Gastrocnemius medialis (tissue), 4 donors: ENCODE measurements around the gene CFAP299. TPM values are rescaled to one million over a fixed set of nuclear protein-coding genes. Genes with fewer than 3 reads are reported as not detected.
"Not testable (repeated sequence)": the region's sequence is repeated elsewhere in the genome, so short reads cannot be mapped to it uniquely, and the experiment has no call there.

Experiments
- ATAC-seq, 2 donors: fragments of 150-250 bp; one replicate each; pipeline ENCODE4 v1.9.1; 2016
- DNase-seq, 2 donors: peaks; one replicate each; pipeline ENCODE4 v3.0.0-alpha.2; 2019
- H3K27ac ChIP-seq, 4 donors: fragments of 200-600 bp; sonication (generic); 1 replicate in 1 of 4; 2 replicates in 3 of 4; pipeline ENCODE4 v1.5.1; 2016 to 2018; ENCODE audit warnings: mild to moderate bottlenecking in 2 of 4, moderate library complexity in 1 of 4
- H3K27me3 ChIP-seq, 3 donors: fragments of 200-600 bp; sonication (generic) in 2 of 3; 1 replicate in 1 of 3; 2 replicates in 2 of 3; pipeline versions ENCODE4 v1.5.1 to v1.6.0; 2016 to 2019; ENCODE audit warnings: mild to moderate bottlenecking in 1 of 3, moderate library complexity in 1 of 3
- H3K36me3 ChIP-seq, 2 donors: fragments of 200-600 bp; sonication (generic) in 1 of 2; one replicate each; pipeline ENCODE4 v1.5.1; 2017 to 2018
- H3K4me1 ChIP-seq, 2 donors: fragments of 200-600 bp; sonication (generic) in 1 of 2; one replicate each; pipeline ENCODE4 v1.5.1; 2016 to 2017; ENCODE audit warnings: mild to moderate bottlenecking in 2 of 2
- H3K4me3 ChIP-seq, 4 donors: fragments of 200-600 bp; sonication (generic) in 3 of 4; 1 replicate in 1 of 4; 2 replicates in 3 of 4; pipeline ENCODE4 v1.5.1; 2016 to 2019; ENCODE audit warnings: mild to moderate bottlenecking in 2 of 4
- H3K9me3 ChIP-seq, 3 donors: fragments of 200-600 bp; sonication (generic) in 2 of 3; 1 replicate in 1 of 3; 2 replicates in 2 of 3; pipeline ENCODE4 v1.5.1; 2016 to 2019
- CTCF ChIP-seq, 5 experiments: fragments of 450-650 bp in 3 of 5; fragments of 200-600 bp in 2 of 5; sonication (generic) in 2 of 5; IDR thresholded peaks in 4 of 5; conservative IDR thresholded peaks in 1 of 5; 1 replicate in 4 of 5; 2 replicates in 1 of 5; pipeline ENCODE4 v1.5.1; 2016 to 2019; ENCODE audit warnings: antibody characterized with exemption in 5 of 5, mild to moderate bottlenecking in 3 of 5, moderate library complexity in 3 of 5
- POLR2A ChIP-seq, 2 donors: fragments of 450-650 bp; IDR thresholded peaks; one replicate each; pipeline ENCODE4 v1.6.1; 2017; ENCODE audit warnings: antibody characterized with exemption in 2 of 2, mild to moderate bottlenecking in 2 of 2, moderate library complexity in 2 of 2
- in situ Hi-C, 4 donors: fragments of 200-750 bp; cut with MboI; loops; one replicate each; pipeline versions ENCODE4 v1.15.0 to v1.8.0; 2017; ENCODE audit warnings: low sequenced_read_pairs in 4 of 4
- intact Hi-C: fragments of 100-400 bp; cut with DNase I; formaldehyde crosslinking; loops from one replicate; pipeline ENCODE4 v1.15.1; 2023; ENCODE audit warnings: low total_unique reads
- total RNA-seq, 4 donors: library from RNA; depleted of rRNA; stranded (reverse); fragments of >200 nt; gene quantifications; one replicate each; pipeline versions ENCODE4 v1.1.0 to v1.2.3, GENCODE V29; 2016

CFAP299 gene
- total RNA-seq, 4 donors from 2014 or later = not detected

DNA sequence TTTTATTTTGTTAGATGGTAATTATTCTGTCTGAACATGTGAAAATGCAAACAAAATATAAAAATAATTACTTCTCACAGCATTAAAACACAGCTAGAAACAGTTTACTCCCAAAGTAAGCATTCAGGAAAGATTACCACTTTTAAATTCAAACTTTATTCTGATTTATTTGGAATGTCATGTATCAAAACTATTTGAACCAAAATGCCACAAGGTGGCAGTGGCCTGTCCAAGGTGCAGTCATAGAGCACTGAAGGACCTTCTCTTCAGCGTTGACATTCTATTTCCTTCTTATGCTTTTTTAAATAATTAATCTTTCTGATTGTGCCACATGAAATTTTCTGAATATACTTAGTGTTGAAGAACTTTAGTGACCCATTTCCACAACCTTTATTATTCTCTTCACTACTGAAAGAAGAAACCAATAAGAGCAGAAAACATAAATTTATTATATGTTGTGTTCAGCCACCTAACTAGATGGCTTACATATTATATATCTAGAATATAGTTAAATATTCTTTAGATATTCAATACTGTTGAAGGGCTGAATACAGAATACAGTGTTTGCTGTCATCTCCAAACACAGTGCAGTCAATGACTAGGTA is 283.6 kb downstream of the CFAP299 start:
- Histone ChIP-seq H3K36me3 (no peaks in the 10 kb centered on the region), H3K9me3 (no peaks in the 10 kb centered on the region), H3K27me3 (no peaks in the 10 kb centered on the region), H3K4me3 (no peak overlapping the region), H3K27ac (no peak overlapping the region), H3K4me1 (no peaks in the 10 kb centered on the region)
- no peak for ATAC-seq
- in situ Hi-C loops (no loop called here), intact Hi-C loops (no loop called here)
- no peak for DNase-seq
- no peak for TF ChIP-seq POLR2A (IDR thresholded peaks at IDR 0.05)
- no peak for TF ChIP-seq CTCF (IDR thresholded peaks at IDR 0.05 in 4 of 5, conservative IDR thresholded peaks at IDR 0.05 in 1 of 5)

- Histone ChIP-seq H3K9me3 (no peaks in the 10 kb centered on the region), H3K27ac (no peak overlapping the region), H3K4me3 (no peak overlapping the region), H3K4me1 (no peaks in the 10 kb centered on the region), H3K27me3 (no peaks in the 10 kb centered on the region), H3K36me3 (no peaks in the 10 kb centered on the region)
- intact Hi-C loops = no loop called here
- no peak for TF ChIP-seq POLR2A (IDR thresholded peaks at IDR 0.05)
- in situ Hi-C loops = no loop called here
- DNase-seq (no peak), ATAC-seq (no peak)
Measured at GRCh38 chr4:80631861-80632260, 296.3 kb downstream of the CFAP299 start.

- no peaks in the 10 kb centered on the region for H3K27me3 ChIP-seq
- no peak overlapping the region for H3K27ac ChIP-seq
- DNase-seq (no peak), ATAC-seq (no peak)
- intact Hi-C loops (no loop called here), in situ Hi-C loops (no loop called here)
- no peak for TF ChIP-seq CTCF (IDR thresholded peaks at IDR 0.05 in 4 of 5, conservative IDR thresholded peaks at IDR 0.05 in 1 of 5)
- TF ChIP-seq POLR2A (IDR thresholded peaks at IDR 0.05) = no peak
- no peak overlapping the region for H3K4me3 ChIP-seq
- H3K4me1 ChIP-seq = no peaks in the 10 kb centered on the region
- H3K36me3 ChIP-seq = no peaks in the 10 kb centered on the region
- no peaks in the 10 kb centered on the region for H3K9me3 ChIP-seq
Measured at GRCh38 chr4:80637190-80637589, 301.7 kb downstream of the CFAP299 start.

DNA sequence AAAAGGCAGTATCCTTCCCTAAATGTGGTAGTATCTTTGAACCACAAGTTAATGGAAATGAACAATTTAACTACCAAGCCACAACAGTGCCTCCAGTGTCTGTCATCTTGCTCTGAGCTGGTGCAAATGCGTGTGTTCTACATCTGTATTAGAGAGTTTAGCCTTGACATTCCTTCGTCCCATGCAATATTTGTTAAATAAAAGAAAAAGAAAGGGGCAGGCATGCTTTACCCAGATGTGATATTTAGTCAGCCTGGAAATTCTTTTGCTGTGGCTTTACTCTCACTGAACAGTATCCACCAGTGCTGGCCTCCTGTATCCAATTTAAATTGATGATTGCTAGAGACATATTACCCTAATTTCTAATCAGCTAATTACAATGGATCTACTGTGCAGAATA is 310.5 kb downstream of the CFAP299 start:
- no peak overlapping the region for H3K27ac ChIP-seq
- no peaks in the 10 kb centered on the region for H3K27me3 ChIP-seq
- no peaks in the 10 kb centered on the region for H3K36me3 ChIP-seq
- DNase-seq = no peak
- no peak overlapping the region for H3K4me3 ChIP-seq
- in situ Hi-C loops (no loop called here), intact Hi-C loops (no loop called here)
- TF ChIP-seq CTCF (IDR thresholded peaks at IDR 0.05 in 4 of 5, conservative IDR thresholded peaks at IDR 0.05 in 1 of 5) (no peak), POLR2A (IDR thresholded peaks at IDR 0.05) (no peak)
- no peaks in the 10 kb centered on the region for H3K4me1 ChIP-seq
- no peaks in the 10 kb centered on the region for H3K9me3 ChIP-seq
- ATAC-seq = no peak

DNA sequence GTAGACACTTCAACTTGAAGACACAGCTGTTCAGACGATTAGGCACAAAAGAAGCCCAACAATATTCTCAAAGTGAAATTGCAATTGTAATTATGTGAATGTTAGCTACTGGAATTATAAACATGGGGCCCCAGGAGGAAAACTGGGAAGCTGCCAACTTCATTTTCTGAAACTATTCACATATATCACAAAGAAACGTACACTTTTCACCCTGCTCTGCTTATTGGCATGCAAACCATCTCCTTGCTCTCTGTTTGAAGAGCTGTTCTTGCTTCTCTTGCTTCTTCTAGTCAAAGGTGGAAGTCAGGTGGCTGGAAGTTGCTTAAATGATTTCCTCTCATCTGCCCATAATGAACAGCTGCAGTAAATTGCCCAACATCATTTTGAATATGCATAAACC is 320.1 kb downstream of the CFAP299 start:
- Histone ChIP-seq H3K4me3 (no peak overlapping the region), H3K9me3 (no peaks in the 10 kb centered on the region), H3K27ac (no peak overlapping the region), H3K36me3 (no peaks in the 10 kb centered on the region), H3K27me3 (no peaks in the 10 kb centered on the region), H3K4me1 (no peaks in the 10 kb centered on the region)
- TF ChIP-seq POLR2A (IDR thresholded peaks at IDR 0.05) (no peak), CTCF (IDR thresholded peaks at IDR 0.05 in 4 of 5, conservative IDR thresholded peaks at IDR 0.05 in 1 of 5) (no peak)
- intact Hi-C loops (no loop called here), in situ Hi-C loops (no loop called here)
- ATAC-seq (no peak), DNase-seq (no peak)

DNA sequence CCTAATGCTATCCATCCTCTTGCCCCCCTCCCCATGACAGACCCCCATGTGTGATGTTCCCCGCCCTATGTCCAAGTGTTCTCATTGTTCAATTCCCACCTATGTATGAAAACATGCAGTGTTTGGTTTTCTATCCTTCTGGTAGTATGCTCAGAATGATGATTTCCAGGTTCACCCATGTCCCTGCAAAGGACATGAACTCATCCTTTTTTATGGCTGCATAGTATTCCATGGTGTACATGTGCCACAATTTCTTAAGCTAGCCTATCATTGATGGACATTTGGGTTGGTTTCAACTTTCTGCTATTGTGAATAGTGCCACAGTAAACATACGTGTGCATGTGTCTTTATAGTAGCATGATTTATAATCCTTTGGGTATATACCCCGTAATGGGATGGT is 334.6 kb downstream of the CFAP299 start:
- in situ Hi-C loops, ATAC-seq, intact Hi-C loops: not testable (repeated sequence)

More for the DNA sequence above, 334.6 kb downstream of the CFAP299 start:
- H3K4me3 ChIP-seq, H3K27me3 ChIP-seq, H3K4me1 ChIP-seq, DNase-seq, H3K36me3 ChIP-seq, H3K27ac ChIP-seq, H3K9me3 ChIP-seq: not testable (repeated sequence)
